Hindlimb muscle (tissue), 1 donor: ENCODE results near the gene BST2. TPM values are rescaled to one million over a fixed set of nuclear protein-coding genes. Genes with fewer than 3 reads are reported as not detected.
"Not testable (repeated sequence)": the region's sequence is repeated elsewhere in the genome, so short reads cannot be mapped to it uniquely, and the experiment has no call there.

Experiments
- DNase-seq: peaks from one replicate; pipeline ENCODE4 v3.0.0-alpha.2; 2013
- polyA plus RNA-seq: library from polyadenylated mRNA; unstranded; fragments of 120-200 nt; gene quantifications from one replicate; pipeline ENCODE4 v1.2.1, GENCODE V29; 2013; ENCODE audit not compliant: insufficient read length

Gene BST2
- polyA plus RNA-seq, 1 donor, result 11.4 TPM

DNA sequence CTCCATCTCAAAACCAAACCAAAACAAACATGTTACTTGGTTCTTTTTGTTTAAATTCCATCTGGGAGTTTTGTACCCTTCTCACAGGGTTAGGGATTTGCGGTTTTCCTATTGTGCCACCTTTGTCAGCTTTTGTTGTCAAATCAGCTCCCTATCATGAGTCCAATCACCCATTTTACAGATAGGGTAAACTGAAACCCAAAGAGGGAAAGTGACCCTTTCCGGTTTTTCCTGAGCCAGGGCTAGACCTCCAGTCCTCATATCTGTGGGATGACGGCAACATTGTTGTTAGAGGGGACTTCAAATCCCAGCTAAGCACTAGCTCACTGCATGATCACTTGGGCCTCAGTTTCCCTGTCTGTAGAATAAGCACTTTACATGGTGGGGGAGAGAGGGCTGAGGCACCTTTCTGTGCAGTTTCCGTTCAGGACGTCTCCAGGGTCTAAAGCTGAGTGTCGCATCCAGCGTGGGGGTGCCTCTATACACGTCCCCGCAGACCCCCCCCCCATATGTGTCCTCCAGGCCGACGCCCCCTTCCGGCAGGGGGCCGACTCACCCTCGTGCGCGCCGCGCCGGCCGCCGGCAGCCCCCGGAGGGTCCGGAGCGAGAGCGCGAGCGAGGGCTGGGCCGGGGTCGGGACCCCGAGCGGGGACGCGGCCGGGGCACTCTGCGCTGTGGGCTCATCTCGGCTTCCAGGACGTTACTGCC is 15.3 kb downstream of the BST2 start:
- no peak for DNase-seq

DNA sequence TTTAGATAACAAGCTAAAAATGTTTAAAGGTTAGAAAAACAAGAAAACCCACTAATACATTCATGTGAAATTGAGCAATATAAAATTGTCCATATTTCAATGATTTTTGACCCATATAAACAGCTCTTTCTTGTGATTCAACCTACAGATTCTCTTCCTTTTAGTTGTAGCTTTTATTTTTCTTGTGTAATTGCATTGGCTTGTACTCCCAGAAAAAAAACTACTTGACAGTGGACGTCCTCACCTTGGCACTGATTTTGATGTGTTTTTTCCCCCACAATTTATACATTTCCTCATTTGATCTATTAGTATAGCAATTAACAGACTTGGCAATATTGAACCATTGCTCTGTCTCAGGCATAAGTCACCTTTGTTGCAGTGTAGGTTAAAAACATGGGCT is 16.1 kb downstream of the BST2 start:
- DNase-seq, result no peak

DNA sequence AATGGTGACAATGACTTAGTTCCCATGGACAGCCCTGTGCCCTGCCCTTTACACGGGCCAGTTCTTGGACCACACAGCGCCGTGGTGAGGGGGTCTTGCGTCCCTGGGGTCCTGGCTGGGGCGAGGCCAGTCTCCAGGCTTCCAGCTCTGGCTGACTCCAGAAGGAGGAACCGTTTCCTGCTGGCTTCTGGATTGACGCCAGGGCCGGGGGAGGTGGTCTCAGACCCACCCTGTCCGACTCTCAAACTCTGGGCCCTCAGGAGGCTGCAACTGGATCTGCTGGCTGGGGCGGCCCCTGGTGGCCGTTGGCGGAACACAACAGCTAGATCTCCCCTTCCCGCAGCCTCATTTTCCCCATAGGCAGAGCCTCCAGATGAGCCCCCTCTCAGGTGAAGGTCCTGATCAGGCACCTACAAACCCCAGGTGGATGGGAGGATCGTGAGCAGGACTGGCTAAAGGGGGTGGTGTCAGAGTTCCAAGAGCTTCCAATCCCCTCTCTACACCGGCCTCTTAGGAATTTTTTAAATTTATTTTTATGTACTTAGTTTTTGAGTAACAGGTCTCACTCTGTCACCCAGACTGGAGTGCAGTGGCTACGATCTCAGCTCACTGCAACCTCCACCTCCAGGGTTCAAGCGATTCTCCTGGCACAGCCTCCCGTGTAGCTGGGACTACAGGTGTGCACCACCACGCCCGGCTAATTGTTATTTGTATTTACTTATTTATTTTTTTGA is 19.4 kb downstream of the BST2 start:
- DNase-seq, result peak; percentile 59

DNA sequence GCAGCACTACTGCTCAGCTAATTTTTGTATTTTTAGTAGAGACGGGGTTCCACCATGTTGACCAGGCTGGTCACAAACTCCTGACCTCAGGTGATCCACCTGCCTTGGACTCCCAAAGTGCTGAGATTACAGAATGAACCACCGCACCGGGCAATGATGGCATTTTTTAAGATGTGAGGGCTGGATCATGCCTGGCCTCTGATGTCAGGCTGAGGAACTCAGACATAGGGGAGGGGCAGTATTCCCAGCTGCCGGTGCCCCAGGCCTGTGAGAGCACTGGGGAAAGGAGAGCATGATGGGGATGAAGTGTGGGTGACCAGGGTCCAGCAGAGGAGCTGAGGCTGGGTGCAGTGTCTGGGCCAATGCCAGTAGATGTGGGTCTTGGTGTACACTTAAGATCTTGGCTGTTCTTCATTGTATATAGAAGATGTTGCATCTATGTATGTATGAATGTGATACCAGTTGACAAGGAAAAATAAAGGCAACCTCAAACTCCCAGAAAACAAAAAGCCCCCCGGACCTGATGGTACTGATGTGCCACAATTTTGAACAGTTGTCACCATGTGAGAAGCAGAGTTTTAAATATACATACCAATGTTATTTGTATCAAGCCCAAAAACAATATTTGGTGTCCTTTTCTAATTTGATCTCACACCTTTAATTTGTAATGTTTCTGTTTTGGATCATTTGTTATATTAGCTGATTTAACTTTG is 24.8 kb downstream of the BST2 start:
- no peak for DNase-seq

DNA sequence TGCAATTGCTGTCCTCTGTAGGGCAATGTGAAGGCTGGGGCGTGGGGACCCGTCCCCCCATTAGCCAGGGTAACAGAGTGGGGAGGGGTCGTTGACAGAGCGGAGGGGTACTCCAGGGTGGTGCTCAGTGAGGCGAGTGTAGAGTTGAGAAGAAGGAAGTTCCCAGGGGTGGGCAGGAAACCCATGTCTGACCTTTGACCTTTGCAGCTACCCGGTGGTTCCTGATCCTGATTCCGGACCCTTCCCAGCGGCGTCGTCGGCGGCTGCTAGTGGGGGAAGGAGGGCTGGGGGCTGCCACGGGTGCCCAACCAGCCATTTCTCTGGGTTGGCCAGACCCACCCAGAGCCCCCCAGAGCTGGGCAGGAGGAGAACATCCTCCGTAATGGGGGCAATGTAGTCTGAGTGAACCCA is 26.2 kb downstream of the BST2 start:
- no peak for DNase-seq

DNA sequence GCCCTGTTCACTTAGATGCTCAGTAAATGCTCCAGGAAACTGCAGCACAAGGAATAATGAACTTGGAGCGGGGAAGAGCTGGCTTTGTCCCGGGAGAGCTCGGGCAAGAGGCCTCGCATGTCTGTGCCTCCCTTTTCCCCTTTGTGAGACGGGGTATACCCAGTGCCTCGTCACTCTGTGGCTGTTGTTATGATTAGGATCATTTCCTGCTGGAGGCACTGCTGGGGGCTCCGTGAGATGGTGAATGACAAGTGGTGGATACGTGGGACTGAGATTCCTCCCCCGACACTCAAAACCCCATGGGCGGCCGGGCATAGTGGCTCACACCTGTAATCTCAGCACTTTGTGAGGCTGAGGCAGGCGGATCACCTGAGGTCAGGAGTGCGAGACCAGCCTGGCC is 27.2 kb downstream of the BST2 start:
- DNase-seq, result no peak

DNA sequence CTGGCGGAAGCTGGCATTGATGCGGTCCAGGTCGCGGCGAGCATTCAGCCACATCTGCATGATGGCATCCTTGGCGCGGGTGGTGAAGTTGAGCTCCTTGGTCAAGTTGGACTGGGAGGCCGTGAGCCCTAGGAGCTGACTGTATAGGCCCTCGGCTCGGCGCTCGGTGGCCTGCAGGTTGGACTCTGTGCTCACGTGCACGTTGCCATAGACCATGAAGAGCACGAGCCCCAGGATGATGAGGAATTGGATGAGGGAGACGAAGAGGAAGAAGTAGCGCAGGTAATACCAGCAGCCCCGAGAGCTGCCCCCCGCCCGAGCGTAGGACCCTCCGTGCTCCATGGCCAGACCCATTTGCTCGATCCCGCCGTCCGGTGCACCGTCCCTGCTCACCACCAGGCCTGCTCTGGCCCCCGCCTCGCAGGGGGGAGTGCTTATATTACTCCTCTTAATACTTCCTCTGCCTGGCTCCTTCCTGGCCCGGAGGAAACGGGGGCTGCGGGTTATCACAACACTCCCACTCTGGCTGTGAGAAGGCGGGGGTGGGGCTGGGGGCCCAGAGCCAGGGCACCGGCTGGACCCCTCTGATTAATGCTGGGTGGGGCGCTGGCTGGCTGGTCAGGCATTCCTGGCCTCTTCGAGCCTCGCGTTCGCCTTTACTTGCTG is 28.4 kb downstream of the BST2 start, which contains the start of gene PLVAP:
Gene PLVAP (minus strand): TSS at position 408 of the 666 bp plus-strand sequence. CDS start 54 bp downstream, at position 354.
- no peak for DNase-seq

DNA sequence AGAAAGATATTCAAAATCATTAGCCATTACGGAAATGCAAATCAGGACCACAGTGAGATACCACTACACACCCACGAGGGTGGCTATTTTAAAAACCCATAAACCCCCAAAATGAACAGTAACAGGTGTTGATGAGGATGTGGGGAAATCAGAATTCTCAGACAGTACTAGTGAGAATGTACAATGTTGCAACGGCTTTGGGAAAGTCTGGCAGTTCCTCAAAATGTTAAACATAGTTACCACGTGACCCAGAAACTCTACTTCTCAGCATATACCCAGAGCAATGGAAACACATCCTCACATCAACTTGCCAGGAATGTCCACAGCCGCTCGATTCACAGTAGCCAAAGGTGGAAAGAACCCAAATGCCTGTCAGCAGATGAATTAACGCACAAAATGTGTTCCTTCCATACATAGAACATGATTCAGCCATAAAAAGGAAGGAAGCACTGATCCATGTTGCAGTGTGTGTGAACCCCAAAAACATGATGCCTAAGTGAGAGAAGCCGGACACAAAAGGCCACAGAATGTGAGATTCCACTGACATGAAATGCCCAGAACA is 35.3 kb downstream of the BST2 start:
- DNase-seq, result no peak

DNA sequence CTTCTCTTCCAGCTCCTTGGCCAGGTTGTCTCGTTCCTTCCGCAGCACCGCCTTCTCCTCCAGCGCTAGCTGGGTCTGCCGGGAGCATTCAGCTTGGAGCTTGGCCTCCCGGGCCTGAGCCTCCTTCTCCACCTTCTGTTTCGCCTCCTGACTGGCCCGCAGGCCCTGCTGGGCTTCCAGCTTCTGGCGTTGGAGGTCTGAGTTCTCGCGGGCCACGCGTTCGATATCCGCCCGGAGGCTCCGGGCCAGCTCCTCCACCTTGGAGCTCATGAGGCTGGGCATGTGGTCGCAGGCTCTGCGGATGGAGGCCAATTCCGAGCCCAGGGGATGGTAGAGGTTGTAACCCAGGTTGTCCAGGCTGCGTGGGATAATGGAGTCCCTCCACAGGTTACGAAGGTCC is 40.1 kb downstream of the BST2 start:
- DNase-seq, result no peak

DNA sequence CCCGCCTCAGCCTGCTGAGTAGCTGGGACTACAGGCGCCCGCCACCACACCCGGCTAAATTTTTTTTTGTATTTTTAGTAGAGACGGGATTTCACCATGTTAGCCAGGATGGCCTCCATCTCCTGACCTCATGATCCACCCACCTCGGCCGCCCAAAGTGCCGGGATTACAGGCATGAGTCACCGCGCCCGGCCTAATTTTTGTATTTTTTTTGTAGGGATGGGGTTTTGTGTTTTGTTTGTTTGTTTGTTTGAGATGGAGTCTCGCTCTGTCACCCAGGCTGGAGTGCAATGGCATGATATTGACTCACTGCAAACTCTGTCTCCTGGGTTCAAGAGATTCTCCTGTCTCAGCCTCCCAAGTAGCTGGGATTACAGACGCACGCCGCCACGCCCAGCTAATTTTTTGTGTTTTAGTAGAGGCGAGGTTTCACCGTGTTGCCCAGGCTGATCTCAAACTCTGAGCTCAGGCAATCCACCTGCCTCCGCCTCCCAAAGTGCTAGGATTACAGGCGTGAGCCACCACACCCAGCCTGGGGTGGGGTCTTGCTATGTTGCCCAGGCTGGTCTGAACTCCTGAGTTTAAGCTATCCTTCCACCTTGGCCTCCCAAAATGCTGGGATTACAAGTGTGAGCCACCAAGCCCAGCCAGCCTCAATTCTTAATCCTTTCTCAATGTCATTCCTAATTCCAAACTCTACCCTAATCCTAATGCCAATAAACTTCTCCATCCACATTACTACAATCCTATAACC is 41.4 kb downstream of the BST2 start:
- not testable (repeated sequence) for DNase-seq

DNA sequence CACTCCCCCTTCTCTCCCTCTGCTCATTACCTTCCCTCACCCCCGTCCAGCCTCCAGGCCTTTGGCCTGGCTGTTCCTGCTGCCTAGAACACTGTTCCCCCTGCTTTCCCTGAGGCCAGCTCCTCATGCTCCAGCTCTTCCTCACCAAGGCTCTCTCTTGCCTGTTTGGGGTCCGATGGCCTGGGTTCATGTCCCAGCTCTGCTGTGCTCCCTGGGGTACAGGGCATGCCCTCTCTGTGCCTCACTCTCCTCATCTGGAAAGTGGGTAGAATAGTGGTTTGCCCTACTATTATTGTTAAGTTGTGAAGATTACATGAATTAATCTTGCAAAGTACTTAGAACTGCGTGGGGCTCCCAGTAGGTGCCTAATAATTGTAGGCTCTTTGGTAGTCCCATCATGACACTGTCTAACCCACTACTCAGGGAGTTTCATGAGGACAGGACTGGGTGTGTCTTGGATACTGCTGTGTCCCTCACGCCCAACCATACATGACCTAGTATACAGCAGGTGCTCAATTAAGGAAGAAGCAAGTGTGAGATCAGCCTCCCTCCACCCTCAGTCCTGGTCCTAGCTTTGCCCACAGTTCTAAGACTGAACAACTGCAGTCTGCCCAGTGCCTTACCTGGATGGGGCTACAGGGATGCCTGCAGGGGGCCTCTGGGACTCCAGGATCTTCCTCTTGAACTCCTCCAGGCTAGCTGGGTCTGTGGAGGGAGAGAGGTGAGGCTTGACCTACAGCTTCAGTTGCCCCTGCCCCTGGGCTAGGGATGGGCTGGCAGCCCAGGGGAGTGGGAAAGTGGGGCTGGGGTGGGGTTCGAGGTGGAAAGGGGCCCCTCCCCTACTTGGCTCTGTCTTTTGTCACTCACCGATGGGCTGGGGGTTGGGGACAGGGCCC is 45.3 kb downstream of the BST2 start:
- DNase-seq, result no peak

DNA sequence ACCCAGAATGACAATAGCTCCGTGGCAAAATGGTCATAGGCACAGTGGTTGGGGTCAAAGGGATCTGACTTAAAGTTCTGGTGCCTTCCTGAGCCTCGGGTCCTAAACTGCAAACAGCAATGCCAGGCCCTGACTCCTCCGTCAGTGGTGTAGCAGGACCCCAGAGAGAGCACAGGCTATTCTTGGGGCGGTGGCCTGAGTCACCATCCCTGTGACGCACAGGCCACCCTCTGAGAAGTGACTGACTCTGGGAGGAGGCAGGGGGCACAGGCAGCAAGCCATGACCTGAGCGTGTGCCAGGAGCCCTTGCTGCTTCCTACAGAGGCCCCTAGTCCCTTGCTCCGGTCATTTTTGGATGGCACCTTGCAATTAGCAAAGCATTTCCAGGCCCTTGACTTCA is 47.0 kb downstream of the BST2 start:
- no peak for DNase-seq

DNA sequence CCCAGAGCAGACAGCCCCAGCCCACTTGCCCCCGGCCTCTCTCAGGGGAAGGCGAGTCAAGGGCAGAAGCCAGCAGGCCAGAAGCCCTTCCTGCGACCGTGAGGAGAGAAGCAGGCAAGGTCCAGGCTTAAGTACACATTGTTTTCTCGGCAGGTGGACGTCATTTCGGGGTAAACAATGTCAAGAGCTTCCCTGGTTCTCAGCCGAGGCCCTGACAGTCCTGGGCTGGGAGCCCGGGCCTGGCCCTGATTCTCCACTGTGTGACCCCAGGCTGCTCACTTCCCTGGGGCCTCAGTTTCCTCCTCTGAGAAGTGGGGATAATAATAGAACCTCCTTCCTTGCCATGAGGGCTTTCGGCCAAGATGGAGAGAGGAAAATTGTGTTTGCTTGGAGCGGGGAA is 47.7 kb downstream of the BST2 start:
- DNase-seq, result no peak

DNA sequence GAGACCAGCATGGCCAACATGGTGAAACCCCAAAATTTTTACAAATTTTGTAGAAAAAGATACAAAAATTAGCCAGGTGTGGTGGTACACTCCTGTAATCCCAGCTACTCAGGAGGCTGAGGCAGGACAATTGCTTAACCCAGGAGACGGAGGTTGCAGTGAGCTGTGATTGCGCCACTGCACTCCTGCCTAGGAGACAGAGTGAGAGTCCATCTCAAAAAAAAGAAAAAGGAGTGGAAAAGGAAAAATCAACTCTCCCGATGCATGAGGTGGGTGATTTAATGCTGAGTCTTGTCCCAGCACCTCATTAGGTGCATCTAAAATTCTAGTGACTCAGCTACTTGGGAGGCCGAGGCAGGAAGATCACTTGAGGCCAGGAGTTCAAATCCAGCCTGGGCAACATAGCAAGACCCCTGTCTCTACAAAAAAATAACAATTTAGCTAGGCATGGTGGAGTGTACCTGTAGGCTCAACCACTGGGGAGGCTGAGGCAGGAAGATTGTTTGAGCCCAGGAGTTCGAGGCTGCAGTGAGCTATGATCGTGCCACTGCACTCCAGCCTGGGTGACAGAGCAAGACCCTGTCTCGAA is 48.3 kb downstream of the BST2 start:
- DNase-seq, result no peak

DNA sequence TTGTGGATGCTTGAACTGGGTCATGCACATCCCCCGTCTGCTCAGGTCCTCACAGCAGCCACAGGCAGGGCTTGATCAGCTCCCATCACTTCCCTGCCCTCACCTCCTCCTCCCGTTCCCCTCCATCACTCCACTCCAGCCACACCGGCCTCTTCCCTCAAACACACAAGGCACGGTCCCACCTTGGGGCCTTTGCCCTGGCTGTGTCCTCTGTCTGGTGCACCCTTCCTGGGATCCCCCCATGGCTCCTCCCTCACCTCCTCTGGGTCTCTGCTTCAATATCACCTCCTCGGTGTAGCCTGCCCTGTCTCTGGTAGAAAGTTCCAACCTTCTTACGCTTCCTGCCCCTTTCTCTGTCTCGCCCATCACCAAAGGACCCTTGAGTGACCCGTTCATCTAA is 52.0 kb downstream of the BST2 start:
- no peak for DNase-seq

Other genes with a start within 250 kb of the BST2 start
- 35.1 TPM for gene USE1, start 190.3 kb downstream of the BST2 start, polyA plus RNA-seq
- gene OCEL1, start 179.4 kb downstream of the BST2 start, polyA plus RNA-seq, result 8.2 TPM
- gene NR2F6, start 159.7 kb downstream of the BST2 start, polyA plus RNA-seq, result 36.0 TPM
- gene USHBP1, start 140.9 kb downstream of the BST2 start, polyA plus RNA-seq, result 8.8 TPM
- gene BABAM1, start 138.2 kb downstream of the BST2 start, polyA plus RNA-seq, result 105 TPM
- gene ANKLE1, start 123.7 kb downstream of the BST2 start, polyA plus RNA-seq, result 1.6 TPM
- gene ABHD8, start 102.2 kb downstream of the BST2 start, polyA plus RNA-seq, result 8.5 TPM
- 37.1 TPM for gene MRPL34, start 99.8 kb downstream of the BST2 start, polyA plus RNA-seq
- gene DDA1, start 96.1 kb downstream of the BST2 start, polyA plus RNA-seq, result 37.7 TPM
- 8.4 TPM for gene ANO8, start 70.8 kb downstream of the BST2 start, polyA plus RNA-seq
- gene GTPBP3, start 68.1 kb downstream of the BST2 start, polyA plus RNA-seq, result 14.2 TPM
- 68.7 TPM for gene PLVAP, start 28.3 kb downstream of the BST2 start, polyA plus RNA-seq
- not detected for gene CCDC194, start 11.4 kb downstream of the BST2 start, polyA plus RNA-seq
- gene MVB12A, start 14.4 kb upstream of the BST2 start, polyA plus RNA-seq, result 34.9 TPM
- gene TMEM221, start 43.0 kb upstream of the BST2 start, polyA plus RNA-seq, result 1.5 TPM
- gene NXNL1, start 55.3 kb upstream of the BST2 start, polyA plus RNA-seq, result not detected
- 23.4 TPM for gene SLC27A1, start 64.9 kb upstream of the BST2 start, polyA plus RNA-seq
- 62.4 TPM for gene PGLS, start 106.0 kb upstream of the BST2 start, polyA plus RNA-seq
- gene COLGALT1, start 150.0 kb upstream of the BST2 start, polyA plus RNA-seq, result 82.0 TPM